ENCODE results near the gene DOCK4.
A peak's percentile ranks its signal among the peaks of the same experiment; 100 is the strongest.

The DOCK4 gene

GRCh38 chr7:111815354-111815753 is 390.8 kb downstream of the DOCK4 start:
- no peak for DNase-seq (ENCODE audit: low read depth)

GRCh38 chr7:111813306-111813705 is 392.9 kb downstream of the DOCK4 start:
- no peak for DNase-seq (ENCODE audit: low read depth)

GRCh38 chr7:111806232-111806631 is 400.0 kb downstream of the DOCK4 start:
- DNase-seq (ENCODE audit: low read depth), result no peak

- DNase-seq (ENCODE audit: low read depth), result peak; percentile 50
These were observed 403.0 kb downstream of the DOCK4 start for GRCh38 chr7:111803015-111803758.

- peak; percentile 4 for DNase-seq (ENCODE audit: low read depth)
These were observed 403.9 kb downstream of the DOCK4 start for GRCh38 chr7:111802194-111802772.

- DNase-seq (ENCODE audit: low read depth), result no peak
These were observed 404.9 kb downstream of the DOCK4 start for GRCh38 chr7:111801277-111801676.

- DNase-seq (ENCODE audit: low read depth), result no peak
These were observed 409.5 kb downstream of the DOCK4 start for GRCh38 chr7:111796671-111797070.

- DNase-seq (ENCODE audit: low read depth), result peak; percentile 49
These were observed 416.3 kb downstream of the DOCK4 start for GRCh38 chr7:111789870-111790269.

- no peak for DNase-seq (ENCODE audit: low read depth)
These were observed 417.2 kb downstream of the DOCK4 start for GRCh38 chr7:111789048-111789320.

- no peak for DNase-seq (ENCODE audit: low read depth)
These were observed 417.7 kb downstream of the DOCK4 start for GRCh38 chr7:111788286-111789047.

- DNase-seq (ENCODE audit: low read depth), result no peak
These were observed 418.5 kb downstream of the DOCK4 start for GRCh38 chr7:111787741-111788140.

GRCh38 chr7:111787099-111787498 is 419.1 kb downstream of the DOCK4 start:
- DNase-seq (ENCODE audit: low read depth), result no peak

GRCh38 chr7:111785076-111785475 is 421.1 kb downstream of the DOCK4 start:
- no peak for DNase-seq (ENCODE audit: low read depth)

- DNase-seq (ENCODE audit: low read depth), result no peak
These were observed 421.9 kb downstream of the DOCK4 start for GRCh38 chr7:111784296-111784695.

- no peak for DNase-seq (ENCODE audit: low read depth)
These were observed 422.3 kb downstream of the DOCK4 start for GRCh38 chr7:111783854-111784253.

- no peak for DNase-seq (ENCODE audit: low read depth)
These were observed 425.7 kb downstream of the DOCK4 start for GRCh38 chr7:111780527-111780926.

GRCh38 chr7:111775206-111775605 is 431.0 kb downstream of the DOCK4 start:
- DNase-seq (ENCODE audit: low read depth), result no peak

GRCh38 chr7:111772716-111773115 is 433.5 kb downstream of the DOCK4 start:
- no peak for DNase-seq (ENCODE audit: low read depth)

GRCh38 chr7:111771638-111772037 is 434.6 kb downstream of the DOCK4 start:
- DNase-seq (ENCODE audit: low read depth), result no peak

- DNase-seq (ENCODE audit: low read depth), result no peak
These were observed 436.1 kb downstream of the DOCK4 start for GRCh38 chr7:111770116-111770515.

- DNase-seq (ENCODE audit: low read depth), result no peak
These were observed 440.2 kb downstream of the DOCK4 start for GRCh38 chr7:111765751-111766643.

- DNase-seq (ENCODE audit: low read depth), result peak; percentile 63
These were observed 442.9 kb downstream of the DOCK4 start for GRCh38 chr7:111763221-111763801.
